BE2C (cell line): ENCODE data around the gene SLC25A47.

Source experiments
- DNase-seq: peaks from one replicate; pipeline ENCODE4 v3.0.0-alpha.2; 2020
- H3K27me3 ChIP-seq: fragments of 250-450 bp; sonication (Bioruptor Pico); 2 replicates; pipeline ENCODE4 v1.5.1; 2020; ENCODE audit warnings: mild to moderate bottlenecking
- H3K36me3 ChIP-seq: fragments of 250-450 bp; sonication (Bioruptor Pico); 2 replicates; pipeline ENCODE4 v1.5.1; 2020; ENCODE audit warnings: mild to moderate bottlenecking
- H3K4me1 ChIP-seq: fragments of 250-450 bp; sonication (Bioruptor Pico); 2 replicates; pipeline ENCODE4 v1.5.1; 2020
- H3K4me3 ChIP-seq: 2 replicates; pipeline ENCODE4 v1.5.1; 2011; ENCODE audit warnings: low read depth, low read length
- H3K9me3 ChIP-seq: fragments of 250-450 bp; sonication (Bioruptor Pico); 2 replicates; pipeline ENCODE4 v1.5.1; 2020
- TF ChIP-seq, protein P1 (sequence below): IDR thresholded peaks from 2 replicates; pipeline ENCODE4 v1.5.1; 2012; ENCODE audit warnings: mild to moderate bottlenecking, low read depth, low read length

Gene SLC25A47

DNA sequence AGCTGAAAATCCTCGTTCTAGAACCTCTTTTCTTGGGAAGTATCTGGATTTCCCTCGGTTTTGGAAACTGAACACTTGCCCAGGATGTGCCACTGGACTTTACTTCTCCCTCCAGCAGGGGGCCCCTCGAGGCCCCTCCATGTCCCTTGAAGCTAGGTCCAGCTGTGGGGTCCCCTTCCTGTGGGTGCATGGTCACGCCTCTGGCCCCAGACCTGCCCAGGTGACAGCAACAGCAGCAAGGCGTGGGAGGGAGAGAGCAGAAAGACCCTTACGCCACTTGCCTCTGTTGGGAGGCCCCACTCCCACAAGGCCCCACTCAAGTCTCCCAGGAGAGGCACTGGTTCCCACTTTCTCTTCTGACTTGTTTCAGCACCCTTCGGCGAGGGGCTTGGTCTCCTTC, 20.0 kb upstream of the SLC25A47 start:
- DNase-seq = peak; percentile 53
- Histone ChIP-seq H3K4me1 (no peaks in the 10 kb centered on the region), H3K36me3 (no peaks in the 10 kb centered on the region; the same call in 1 of the 2 replicates), H3K27me3 (peaks cover 8% of the 10 kb centered on the region), H3K9me3 (no peaks in the 10 kb centered on the region), H3K4me3 (no peak overlapping the region)
- TF ChIP-seq, protein P1, sequence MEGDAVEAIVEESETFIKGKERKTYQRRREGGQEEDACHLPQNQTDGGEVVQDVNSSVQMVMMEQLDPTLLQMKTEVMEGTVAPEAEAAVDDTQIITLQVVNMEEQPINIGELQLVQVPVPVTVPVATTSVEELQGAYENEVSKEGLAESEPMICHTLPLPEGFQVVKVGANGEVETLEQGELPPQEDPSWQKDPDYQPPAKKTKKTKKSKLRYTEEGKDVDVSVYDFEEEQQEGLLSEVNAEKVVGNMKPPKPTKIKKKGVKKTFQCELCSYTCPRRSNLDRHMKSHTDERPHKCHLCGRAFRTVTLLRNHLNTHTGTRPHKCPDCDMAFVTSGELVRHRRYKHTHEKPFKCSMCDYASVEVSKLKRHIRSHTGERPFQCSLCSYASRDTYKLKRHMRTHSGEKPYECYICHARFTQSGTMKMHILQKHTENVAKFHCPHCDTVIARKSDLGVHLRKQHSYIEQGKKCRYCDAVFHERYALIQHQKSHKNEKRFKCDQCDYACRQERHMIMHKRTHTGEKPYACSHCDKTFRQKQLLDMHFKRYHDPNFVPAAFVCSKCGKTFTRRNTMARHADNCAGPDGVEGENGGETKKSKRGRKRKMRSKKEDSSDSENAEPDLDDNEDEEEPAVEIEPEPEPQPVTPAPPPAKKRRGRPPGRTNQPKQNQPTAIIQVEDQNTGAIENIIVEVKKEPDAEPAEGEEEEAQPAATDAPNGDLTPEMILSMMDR = peak; percentile 85

DNA sequence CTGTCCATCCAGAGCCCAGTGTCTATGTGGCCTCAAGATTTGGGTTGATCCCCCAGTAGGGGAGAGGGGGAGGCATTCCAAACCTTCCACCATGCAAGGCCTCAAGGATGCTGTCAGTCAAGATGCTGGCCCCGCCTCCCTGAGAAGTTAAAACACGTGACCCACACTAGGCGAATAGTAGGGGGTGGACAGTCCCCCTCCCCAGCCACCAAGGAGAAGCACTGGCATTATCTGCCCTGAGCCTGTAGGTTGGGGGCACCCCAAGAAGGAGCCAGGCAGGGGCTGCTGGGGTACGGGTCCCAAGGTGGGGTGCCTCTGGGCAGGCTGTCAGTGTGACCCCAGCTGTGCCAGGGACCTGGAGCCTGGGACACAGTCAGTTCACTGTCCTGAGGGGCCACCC, 19.2 kb upstream of the SLC25A47 start:
- no peaks in the 10 kb centered on the region for H3K9me3 ChIP-seq
- TF ChIP-seq, protein P1 = no peak
- no peak overlapping the region for H3K4me3 ChIP-seq
- no peaks in the 10 kb centered on the region for H3K4me1 ChIP-seq
- no peak for DNase-seq
- no peaks in the 10 kb centered on the region; the same call in 1 of the 2 replicates for H3K36me3 ChIP-seq
- peaks cover 8% of the 10 kb centered on the region for H3K27me3 ChIP-seq

DNA sequence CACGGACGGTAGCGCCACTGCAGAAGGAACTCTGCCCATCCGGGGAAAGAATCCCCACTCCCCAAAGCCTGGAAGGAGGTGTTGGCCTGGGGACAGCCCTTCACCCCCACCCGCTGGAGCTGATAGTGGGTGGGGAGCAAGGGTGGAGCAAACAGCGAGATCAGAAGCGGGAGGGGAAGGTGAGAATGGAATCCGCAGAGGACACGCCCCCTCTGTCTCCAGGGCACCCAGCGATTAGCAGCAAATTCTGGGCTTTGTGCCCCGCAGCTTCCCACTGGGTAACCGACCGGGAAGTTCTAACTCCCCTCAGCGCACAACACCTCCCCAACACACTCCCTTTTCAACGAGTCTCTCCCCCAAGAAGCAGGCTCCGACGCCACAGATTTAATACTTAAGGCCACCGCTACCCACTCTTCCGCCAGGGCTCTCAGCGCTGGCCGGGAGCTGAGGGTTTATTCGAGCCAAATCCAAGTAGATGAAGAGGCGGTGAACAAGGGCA, 18.3 kb upstream of the SLC25A47 start:
- TF ChIP-seq, protein P1 = no peak
- no peak for DNase-seq
- H3K4me3 ChIP-seq = peak overlapping the region; percentile 61
- H3K4me1 ChIP-seq = no peaks in the 10 kb centered on the region
- no peaks in the 10 kb centered on the region for H3K9me3 ChIP-seq
- H3K36me3 ChIP-seq = no peaks in the 10 kb centered on the region; the same call in 1 of the 2 replicates
- H3K27me3 ChIP-seq = peaks cover 8% of the 10 kb centered on the region

DNA sequence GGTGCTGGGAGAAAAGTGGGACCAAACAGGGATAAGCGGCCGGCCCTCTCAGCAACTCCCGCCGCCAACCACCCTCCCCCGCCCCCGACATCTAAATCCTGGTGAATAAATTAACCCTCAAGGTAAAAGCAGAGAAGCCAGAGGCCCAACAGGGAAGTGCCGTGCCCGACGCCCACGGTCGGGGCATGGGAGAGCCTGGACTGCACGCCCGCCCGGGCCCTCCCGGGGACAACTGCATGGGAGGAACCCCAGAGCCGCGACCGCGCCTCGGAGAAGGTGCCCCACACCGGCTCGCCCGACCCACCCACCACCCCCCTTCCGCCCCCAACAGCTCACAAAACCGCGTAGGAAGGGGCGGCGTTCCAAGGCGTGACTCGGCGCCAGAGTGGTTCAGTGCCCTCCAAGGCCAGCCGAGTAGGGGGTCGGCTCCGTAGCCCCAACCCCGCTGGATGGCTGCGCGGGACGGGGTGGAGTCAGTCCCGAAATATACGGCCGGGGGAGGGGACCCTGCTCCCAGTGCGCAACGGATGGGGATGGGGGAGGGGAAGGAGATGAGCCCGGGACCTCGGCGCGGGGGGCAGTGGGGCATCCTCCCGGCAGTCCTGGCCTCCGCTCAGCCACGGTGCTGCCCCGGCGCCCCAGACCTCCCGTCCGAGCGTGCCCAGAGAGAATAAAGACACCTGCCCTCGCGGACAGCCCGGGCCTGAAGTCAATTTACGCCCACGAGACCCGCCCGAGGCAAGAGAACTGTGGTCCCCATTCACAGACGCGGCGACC, 17.6 kb upstream of the SLC25A47 start:
- peak overlapping the region; percentile 61 for H3K4me3 ChIP-seq
- H3K36me3 ChIP-seq = no peaks in the 10 kb centered on the region; the same call in 1 of the 2 replicates
- TF ChIP-seq, protein P1 = no peak
- DNase-seq = peak; percentile 35
- no peaks in the 10 kb centered on the region for H3K9me3 ChIP-seq
- peaks cover 8% of the 10 kb centered on the region for H3K27me3 ChIP-seq
- H3K4me1 ChIP-seq = no peaks in the 10 kb centered on the region

DNA sequence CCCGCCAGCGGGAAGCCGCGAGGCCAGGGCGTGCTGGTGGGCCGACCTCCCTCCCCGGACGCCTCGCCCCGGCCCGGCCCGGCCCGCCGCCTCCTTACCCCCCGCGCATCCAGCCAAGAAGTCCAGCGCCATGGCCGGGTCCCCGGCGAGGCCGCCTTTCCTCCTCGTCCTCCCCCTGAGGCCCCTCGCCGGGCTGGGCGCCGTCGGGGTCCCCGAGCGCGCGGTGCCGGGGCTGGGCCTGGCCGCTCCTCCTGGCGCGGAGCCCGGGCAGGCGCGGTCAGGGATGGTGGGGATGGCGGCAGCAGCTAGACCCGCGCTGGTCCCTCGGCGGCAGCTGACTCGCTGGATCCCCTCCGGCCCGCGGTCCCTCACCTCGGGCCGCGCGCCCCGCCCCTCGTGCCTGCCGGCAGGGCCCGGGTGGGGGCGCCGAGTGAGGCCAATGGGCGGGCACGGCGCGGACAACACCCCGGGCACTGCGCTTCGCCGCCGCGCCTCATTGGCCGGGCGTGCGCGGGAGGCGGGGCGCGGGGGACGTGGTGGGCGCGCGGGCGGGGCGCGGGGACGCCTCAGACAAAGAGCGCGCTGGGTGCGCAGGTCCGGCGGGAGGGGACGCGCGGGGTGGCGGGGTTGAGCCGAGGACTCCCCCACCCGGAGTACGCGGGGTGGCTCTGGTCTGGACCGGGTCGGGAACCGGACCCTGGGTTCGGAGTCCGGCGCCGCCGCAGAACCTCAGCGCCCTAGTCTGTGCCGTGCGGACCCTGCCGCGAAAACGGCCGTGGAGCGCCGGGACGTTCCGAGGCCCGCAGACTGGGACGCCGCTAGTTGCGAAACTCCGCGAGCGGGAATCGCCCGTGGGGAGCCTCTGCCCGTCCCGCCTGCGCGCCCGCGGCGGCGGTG, 16.8 kb upstream of the SLC25A47 start, which contains the start of gene SLC25A29:
Gene SLC25A29, minus strand, starts transcription at position 344 of the 897 bp plus-strand sequence. Its CDS starts 212 bp downstream, at position 132.
- peak within 1 kb of the TSS; percentile 85 for H3K4me3 ChIP-seq
- peaks cover 8% of the 10 kb centered on the region for H3K27me3 ChIP-seq
- H3K9me3 ChIP-seq = no peaks in the 10 kb centered on the region
- H3K36me3 ChIP-seq = no peaks in the 10 kb centered on the region; the same call in 1 of the 2 replicates
- DNase-seq = peak; percentile 95
- no peaks in the 10 kb centered on the region for H3K4me1 ChIP-seq
- TF ChIP-seq, protein P1 = no peak
